ENCODE results near the gene P2RY2. TPM values are rescaled to one million over a fixed set of nuclear protein-coding genes. Genes with fewer than 3 reads are reported as not detected.
A peak's percentile ranks its signal among the peaks of the same experiment; 100 is the strongest.

P2RY2 gene
- total and polyA plus RNA-seq, 2 of the 8 experiments (the other 6 are each of a cell fraction or from before 2014, with no cell fraction given): 1.0 to 1.5 TPM

DNA sequence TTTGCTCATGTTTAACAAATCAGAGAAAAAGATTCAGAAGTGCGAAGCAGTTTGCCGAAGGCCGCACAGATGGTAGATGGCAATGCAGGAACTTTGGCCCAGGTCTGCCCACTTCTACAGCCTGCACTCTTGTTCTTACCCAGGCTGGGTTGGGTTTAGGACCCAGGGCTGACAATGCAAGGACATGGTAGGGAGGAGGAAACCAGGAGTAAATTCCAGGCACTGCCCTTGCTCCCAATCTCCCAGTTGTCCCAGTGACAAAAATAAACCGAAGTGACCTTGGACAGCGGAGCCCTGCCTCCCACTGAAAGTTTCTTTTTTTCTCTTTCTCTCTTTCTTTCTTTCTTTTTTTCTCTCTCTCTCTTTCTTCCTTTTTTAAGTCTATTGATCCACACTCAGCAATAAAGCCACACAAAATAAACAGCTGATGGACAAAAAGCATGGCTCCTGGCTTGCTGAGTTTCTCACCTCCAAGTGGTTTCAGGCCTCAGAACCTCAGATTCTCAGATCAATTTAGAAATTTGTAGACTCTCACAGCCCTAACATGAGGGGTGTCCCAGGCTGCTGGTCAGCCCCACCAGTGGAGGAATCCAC is 42.4 kb upstream of the P2RY2 start:
- Histone ChIP-seq H3K79me1 (ENCODE audit: low read depth, low read length) (no peaks in the 10 kb centered on the region), H2BK15ac (ENCODE audit: low read length) (no peak overlapping the region), H3K9ac (replicated peaks in 1 of 4; ENCODE audit: extremely low read depth in 1 of 4, low read depth in 3 of 4, low read length in 3 of 4) (no peak overlapping the region), H4K91ac (replicated peaks; ENCODE audit: insufficient read length, low read length) (no peak overlapping the region), H3K18ac (ENCODE audit: extremely low read depth, low read length) (no peak overlapping the region), H3K4me3 (ENCODE audit: extremely low read depth in 1 of 4, insufficient read depth in 2 of 4, low read depth in 3 of 4, low read length in 4 of 4) (no peak overlapping the region), H3K4ac (replicated peaks; ENCODE audit: insufficient read length, low read depth, low read length) (no peak overlapping the region), H3K56ac (replicated peaks; ENCODE audit: insufficient read length, low read depth, low read length) (no peak overlapping the region), H3K4me2 (ENCODE audit: insufficient read depth in 1 of 2, low read depth in 2 of 2, low read length in 2 of 2) (no peak overlapping the region), H3K27ac (ENCODE audit: low read depth, low read length) (no peak overlapping the region), H3K9me3 (ENCODE audit: insufficient read depth in 2 of 2, low read depth in 1 of 2, low read length in 1 of 2) (no peaks in the 10 kb centered on the region), H2AK5ac (ENCODE audit: low read depth, low read length) (no peak overlapping the region), H3K27me3 (replicated peaks in 1 of 4; ENCODE audit: control insufficient read depth in 3 of 4, extremely low read depth in 1 of 4, insufficient read depth in 3 of 4, low read length in 3 of 4) (no peaks in the 10 kb centered on the region), H3K4me1 (replicated peaks in 1 of 4; ENCODE audit: control insufficient read depth in 3 of 4, insufficient read depth in 4 of 4, low read length in 3 of 4) (no peaks in the 10 kb centered on the region), H3K23me2 (ENCODE audit: low read depth, low read length) (no peaks in the 10 kb centered on the region), H4K8ac (ENCODE audit: extremely low read depth, insufficient read depth, low read length) (no peak overlapping the region), H4K5ac (ENCODE audit: insufficient read length, low read depth, low read length) (no peak overlapping the region), H3K23ac (ENCODE audit: insufficient read length) (no peak overlapping the region), H4K20me1 (replicated peaks in 1 of 2; ENCODE audit: control insufficient read depth in 1 of 2, insufficient read depth in 2 of 2, low read length in 2 of 2) (no peaks in the 10 kb centered on the region), H3K79me2 (ENCODE audit: control insufficient read depth in 1 of 2, insufficient read depth in 2 of 2, low read length in 2 of 2) (no peaks in the 10 kb centered on the region), H2BK12ac (ENCODE audit: low read depth, low read length) (no peak overlapping the region), H2BK5ac (ENCODE audit: low read depth, low read length) (peak overlapping the region; percentile 32; the same call in 1 of the 2 replicates), H3K14ac (ENCODE audit: insufficient read length) (no peak overlapping the region), H3K36me3 (ENCODE audit: control insufficient read depth in 2 of 4, insufficient read depth in 4 of 4, low read length in 3 of 4) (no peaks in the 10 kb centered on the region), H2BK20ac (ENCODE audit: low read length) (no peak overlapping the region), H2BK120ac (replicated peaks; ENCODE audit: low read depth, low read length) (no peak overlapping the region), H2AFZ (ENCODE audit: low read length) (no peak overlapping the region)
- WGBS, 2 experiments (ENCODE audit: extremely low coverage in 1 of 2, insufficient coverage in 1 of 2, insufficient read length in 1 of 2, insufficient replicate concordance in 2 of 2, low coverage in 1 of 2, low lambda C conversion rate in 2 of 2, missing lambda C conversion rate in 1 of 2): 67% methylated on average over 5 of the region's 5 CpGs; no CpG with 5 or more reads in 1 of the 2 experiments
- FAIRE-seq (no peak), DNase-seq (ENCODE audit: low read depth in 1 of 2, low spot score in 2 of 2) (no peak)
- ChIA-PET CTCF (ENCODE audit: partially characterized antibody) (interaction anchor here (0.6 to 9.4 kb wide), 9 partner anchors 7 to 451 kb away, joined by 4 to 258 read pairs (median 28); no protein-coding TSS in a partner anchor), POLR2A (ENCODE audit: partially characterized antibody) (no interaction called here)
- TF ChIP-seq JUN (IDR thresholded peaks at IDR 0.05; ENCODE audit: low read depth, low read length) (no peak), TCF12 (IDR thresholded peaks at IDR 0.05; ENCODE audit: low read depth, low read length) (no peak), FOSL1 (IDR thresholded peaks at IDR 0.05; ENCODE audit: insufficient read depth, low read depth, low read length) (no peak), ZNF274 (IDR thresholded peaks at IDR 0.05; ENCODE audit: borderline replicate concordance, extremely low read depth, low read length) (no peak), RAD21 (IDR thresholded peaks at IDR 0.05 in 1 of 2, conservative IDR thresholded peaks at IDR 0.05 in 1 of 2; ENCODE audit: low read depth in 2 of 2, low read length in 2 of 2) (no peak), NANOG (IDR thresholded peaks at IDR 0.05; ENCODE audit: insufficient read depth, low read depth, low read length, poor library complexity, severe bottlenecking) (no peak), CREB1 (IDR thresholded peaks at IDR 0.05) (no peak), RNF2 (IDR thresholded peaks at IDR 0.05; ENCODE audit: borderline replicate concordance, low read depth, low read length, missing control alignments, poor library complexity, severe bottlenecking) (no peak), CEBPB (IDR thresholded peaks at IDR 0.05; ENCODE audit: low read depth, low read length) (no peak)
- TF ChIP-seq, protein P1, sequence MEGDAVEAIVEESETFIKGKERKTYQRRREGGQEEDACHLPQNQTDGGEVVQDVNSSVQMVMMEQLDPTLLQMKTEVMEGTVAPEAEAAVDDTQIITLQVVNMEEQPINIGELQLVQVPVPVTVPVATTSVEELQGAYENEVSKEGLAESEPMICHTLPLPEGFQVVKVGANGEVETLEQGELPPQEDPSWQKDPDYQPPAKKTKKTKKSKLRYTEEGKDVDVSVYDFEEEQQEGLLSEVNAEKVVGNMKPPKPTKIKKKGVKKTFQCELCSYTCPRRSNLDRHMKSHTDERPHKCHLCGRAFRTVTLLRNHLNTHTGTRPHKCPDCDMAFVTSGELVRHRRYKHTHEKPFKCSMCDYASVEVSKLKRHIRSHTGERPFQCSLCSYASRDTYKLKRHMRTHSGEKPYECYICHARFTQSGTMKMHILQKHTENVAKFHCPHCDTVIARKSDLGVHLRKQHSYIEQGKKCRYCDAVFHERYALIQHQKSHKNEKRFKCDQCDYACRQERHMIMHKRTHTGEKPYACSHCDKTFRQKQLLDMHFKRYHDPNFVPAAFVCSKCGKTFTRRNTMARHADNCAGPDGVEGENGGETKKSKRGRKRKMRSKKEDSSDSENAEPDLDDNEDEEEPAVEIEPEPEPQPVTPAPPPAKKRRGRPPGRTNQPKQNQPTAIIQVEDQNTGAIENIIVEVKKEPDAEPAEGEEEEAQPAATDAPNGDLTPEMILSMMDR (IDR thresholded peaks at IDR 0.05; ENCODE audit: control extremely low read depth in 1 of 3, insufficient read depth in 1 of 3, low read depth in 1 of 3, low read length in 3 of 3): no peak
